ENCODE measurements around the gene RAMP3.
A peak's percentile ranks its signal among the peaks of the same experiment; 100 is the strongest.
"Not testable (repeated sequence)": the region's sequence is repeated elsewhere in the genome, so short reads cannot be mapped to it uniquely, and the experiment has no call there.

RAMP3 gene

DNA sequence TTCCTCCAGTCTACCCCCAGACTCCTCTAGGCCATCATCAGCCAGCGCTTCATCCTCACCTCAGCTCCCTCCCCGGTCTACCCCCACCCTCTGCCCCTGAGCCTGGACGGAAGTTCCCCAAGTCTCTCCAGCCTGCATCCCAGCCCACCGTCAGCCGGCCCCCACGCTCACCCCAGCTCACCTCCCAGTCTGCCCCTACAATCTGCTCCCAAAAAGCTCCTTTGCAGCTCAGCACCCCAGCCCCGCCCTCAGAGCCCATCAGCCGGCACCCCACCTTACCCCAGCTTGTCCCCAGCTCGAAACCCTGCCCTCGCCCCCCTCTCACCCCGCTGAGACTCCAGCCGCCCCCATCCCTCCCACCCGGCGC is 322 bp upstream of the RAMP3 start:
- DNase-seq: no peak

DNA sequence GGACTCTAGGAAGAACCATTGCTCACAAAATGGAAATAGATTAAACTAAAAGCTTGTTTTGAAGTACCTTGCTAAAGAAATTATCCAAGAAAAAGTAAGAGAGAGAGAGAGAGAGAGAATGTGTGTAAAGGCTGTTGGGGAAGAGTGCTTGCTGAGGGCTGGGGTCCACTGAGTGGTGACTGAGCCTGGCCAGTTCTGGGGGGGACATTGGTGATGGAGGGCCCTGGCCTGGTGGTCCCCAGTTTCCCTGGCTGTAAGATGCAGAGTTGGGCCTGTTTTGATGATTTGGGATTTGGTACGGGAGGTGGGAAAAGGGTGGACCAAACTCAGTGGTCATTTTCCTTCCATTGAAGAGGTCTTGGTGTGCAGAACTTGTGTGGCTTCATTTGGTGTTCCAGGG is 880 bp downstream of the RAMP3 start:
- no peak for DNase-seq

DNA sequence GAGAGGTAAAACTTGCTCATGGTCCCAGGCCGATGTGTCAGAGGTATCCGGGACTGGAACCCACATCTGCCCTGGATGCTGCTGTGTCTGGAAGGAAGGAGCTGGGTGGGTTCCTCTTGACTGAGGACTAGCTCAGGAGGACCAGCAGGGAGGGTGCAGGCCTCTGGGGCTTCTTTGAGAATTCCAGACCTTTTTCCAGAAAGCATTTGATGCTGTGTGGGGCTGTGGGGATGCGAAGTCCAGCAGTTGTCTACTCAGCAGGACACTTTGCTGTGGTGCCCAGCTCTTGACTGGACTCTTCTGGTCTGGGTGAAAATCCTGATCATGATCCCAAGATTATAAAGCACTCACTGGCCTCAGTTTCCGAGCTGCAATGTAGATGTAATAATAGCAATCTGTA is 1.7 kb downstream of the RAMP3 start:
- no peak for DNase-seq

DNA sequence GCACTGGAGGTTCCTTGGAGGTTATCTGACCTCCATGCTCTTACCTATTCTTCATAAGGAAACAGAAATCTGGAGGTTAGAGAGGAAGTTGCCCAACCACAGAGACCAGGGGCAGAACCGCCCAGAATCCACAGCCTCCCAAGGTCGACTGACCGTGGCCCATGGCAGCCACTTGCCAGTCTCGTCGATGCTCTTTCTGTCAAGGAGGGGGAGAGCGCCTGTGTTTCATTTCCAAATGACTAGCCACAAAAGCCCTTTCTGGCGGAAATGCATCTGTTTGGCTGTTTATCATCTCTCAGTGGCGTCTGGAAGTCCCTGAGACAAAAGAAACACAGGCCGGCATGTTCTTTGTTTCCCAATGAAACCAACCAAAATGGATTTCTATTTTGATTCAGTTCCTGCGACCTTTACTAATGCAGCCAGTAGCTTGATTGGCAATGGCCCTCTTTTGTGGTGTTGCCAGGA is 2.9 kb downstream of the RAMP3 start:
- DNase-seq: no peak

DNA sequence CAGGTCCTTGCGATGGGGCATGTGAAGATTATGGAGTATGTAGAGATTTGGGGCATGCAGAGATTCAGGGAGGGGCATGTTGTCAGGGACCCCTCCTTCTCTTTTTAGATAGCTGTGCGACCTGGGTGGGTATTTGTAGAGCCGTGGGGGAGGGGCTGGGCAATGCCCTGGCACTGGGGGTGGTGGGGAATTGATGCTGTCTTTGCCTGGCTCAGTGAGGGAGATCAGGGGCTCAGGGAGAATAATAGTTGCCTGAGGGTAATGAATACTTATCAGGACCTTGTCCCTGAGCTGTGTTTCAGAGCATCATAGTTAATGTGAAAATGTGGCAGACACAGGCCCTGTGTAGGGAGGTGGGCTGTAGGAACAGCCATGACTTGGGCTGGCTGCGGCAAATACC is 3.5 kb downstream of the RAMP3 start:
- DNase-seq: no peak

DNA sequence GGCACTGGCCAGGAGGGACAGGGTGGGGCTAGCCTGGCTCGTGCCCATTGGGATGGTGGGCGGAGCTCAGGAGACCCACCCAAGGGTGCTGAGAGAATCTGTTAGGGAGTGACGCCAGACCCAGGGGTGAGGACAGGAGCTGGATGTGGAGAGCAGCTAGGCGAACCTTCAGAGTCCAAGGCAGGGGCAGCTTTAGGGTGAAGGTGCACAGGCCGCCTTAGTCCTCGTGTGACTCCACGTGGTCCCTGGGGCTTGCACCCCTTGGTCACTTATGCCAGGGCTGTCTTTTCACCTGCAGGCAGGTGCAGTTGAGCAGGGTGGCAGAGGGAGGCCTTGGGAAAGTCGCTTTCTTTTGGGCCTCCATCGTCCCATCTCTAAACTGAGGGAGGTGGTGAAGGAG is 4.3 kb downstream of the RAMP3 start:
- DNase-seq: no peak

DNA sequence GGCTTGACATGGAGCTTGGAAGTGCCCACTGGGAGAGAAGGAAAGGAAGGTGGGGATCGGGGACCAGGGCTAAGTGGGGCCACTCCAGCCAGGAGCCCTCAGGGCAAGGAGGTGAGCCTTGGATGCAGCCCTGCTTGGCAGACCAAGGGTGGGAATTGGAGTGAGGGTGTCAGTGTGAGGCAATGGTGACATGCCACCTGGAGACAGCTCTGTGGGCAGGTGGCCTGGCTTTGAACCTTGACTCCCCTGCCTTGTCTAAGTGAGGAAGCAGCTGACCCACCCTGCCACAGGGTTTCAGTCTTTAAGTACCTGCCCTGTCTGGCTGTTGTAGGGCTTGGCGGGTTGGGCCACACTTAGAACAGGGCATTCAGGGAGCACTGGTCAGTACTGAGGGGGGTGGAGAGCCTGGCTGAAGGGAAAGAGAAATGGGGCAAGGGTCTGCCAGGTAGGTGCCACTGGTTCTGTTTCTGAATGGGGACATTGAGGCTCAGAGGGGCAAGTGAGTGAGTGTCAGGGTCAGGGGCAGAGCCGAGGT is 4.8 kb downstream of the RAMP3 start:
- no peak for DNase-seq

DNA sequence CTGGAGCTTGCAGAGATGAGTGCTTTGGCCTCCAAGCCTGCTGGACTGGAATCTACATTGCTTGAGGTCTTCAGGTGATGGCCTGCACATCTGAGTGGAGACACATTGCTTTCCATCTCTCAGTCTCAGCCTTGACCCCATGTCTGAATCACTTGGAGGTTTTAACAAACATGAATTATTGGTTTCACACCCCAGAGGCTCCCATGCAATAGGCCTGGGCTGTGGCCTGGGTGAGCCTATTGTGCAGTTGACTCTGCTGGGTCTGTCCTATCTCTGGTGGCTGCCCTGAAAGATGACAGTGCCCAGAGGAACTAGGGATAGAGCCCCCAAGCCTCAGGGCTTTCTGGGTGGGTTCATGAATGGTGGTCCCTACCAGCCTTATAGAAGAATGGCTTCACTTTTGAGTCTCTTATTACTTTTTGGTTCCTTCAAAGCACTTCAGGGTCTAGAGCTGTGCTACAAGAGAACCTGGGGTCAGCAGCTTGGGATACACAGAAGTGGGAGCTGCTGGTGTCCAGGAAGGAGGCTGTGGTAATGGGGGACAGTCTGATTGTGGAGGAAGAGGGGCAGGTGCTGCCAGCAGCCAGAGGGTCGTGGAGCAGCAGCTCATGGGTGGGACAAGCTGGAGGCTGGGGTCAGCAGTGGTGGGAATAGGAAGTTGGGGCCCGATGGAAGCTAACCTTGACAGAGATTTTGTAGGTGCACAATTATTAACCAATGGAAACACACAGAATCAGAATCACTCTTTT is 5.5 kb downstream of the RAMP3 start:
- DNase-seq: no peak

DNA sequence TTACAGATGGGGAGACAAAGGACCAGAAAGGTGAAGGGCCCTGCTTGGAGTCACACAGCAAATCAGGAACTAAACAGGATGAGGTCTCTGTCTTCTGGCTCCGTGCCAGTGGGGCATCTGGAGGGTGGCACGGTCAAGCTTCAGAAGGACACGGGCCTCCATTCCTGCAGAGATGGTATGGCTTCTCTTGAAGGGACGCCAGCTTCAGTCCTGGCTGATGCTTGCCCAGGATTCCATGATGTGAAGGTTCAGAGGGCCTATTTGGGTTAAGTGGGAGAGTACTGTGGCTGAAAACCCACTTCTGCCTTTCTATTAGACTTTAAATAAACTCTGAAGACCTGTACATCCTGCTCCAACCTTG is 6.1 kb downstream of the RAMP3 start:
- no peak for DNase-seq

DNA sequence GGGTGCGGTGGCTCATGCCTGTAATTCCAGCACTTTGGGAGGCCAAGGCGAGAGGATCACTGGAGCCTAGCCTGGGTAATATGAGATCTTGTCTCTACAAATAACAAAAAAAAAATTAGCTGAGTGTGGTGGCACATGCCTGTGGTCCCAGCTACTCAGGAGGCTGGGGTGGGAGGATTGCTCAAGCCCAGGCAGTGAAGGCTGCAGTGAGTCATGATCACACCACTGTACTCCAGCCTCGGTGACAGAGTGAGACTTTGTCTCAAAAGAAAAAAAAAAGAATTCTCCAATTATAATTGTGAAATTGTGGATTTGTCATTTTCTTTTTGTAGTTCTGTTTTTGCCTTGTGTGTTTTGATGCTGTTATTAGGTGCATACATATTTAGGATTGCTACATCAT is 6.7 kb downstream of the RAMP3 start:
- not testable (repeated sequence) for DNase-seq

DNA sequence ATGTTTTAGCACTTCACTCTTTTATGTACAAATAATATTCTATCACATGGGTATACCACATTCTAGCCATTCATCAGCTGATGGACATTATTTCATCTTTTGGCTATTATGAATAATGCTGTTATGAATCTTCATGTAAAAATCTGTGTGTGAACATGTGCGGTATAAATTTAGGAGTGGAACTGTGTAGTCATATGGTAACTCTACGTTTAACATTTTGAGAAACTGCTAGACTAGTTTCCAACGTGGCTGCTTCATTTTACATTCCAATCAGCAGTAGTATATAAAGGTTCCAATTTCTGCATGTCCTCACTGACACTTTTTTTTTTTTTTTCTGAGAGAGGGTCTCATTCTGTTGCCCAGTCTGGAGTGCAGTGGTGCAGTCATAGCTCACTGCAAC is 8.3 kb downstream of the RAMP3 start:
- DNase-seq: no peak

DNA sequence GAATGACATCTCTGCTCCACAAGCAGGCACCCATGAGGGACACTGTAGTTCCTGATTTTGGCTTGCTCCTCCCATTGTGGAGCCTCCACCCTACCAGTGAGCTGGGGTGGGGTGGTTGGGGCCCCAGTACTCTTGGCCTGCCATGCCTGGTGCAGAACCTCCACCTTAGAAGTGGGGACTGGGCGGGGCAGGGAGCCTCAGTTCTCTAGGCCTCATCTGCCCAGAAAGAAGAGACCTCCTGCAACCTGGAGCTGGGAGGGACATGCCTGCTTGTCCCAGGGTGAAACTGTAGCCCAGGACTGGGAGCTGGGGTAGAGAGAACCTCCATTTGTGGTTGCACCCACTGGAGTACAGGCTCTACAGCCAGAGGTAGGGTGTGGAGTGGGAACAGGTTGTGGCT is 14.4 kb downstream of the RAMP3 start:
- peak; percentile 7 for DNase-seq

DNA sequence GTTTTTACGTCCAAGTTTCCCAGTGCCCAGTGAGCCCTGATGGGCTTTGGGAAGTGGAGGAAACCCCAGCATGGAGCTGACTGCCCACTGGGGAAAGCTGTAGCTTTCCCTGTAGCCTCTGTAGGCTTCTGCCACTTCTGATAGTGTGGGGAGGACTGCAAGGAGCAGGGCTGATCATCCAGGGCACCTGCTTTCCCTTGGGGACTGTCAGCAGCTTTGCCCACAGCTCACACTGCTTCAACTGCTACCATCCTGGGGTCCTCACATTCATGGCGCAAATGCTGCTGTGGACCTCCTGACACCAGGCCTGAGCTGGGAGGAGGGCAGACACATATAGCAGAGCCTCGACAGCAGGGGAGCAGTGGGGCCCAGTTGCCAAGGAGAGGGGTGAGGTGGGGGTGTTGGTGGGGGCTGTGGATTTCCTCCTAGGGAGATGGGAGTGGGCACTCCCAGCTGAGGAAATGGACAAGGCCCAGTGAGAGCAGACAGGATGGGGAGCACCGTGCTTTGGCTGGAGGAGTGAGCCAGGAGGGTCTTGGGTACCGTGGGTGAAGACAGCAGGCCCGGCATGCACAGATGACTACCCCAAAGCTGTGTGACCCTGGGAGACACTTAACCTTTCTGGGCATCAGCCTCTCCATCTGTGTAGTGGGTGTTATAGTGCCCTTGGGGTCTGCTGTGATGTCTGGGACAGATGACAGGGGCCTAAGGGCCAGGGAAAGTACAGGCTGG is 16.2 kb downstream of the RAMP3 start:
- peak; percentile 7 for DNase-seq

DNA sequence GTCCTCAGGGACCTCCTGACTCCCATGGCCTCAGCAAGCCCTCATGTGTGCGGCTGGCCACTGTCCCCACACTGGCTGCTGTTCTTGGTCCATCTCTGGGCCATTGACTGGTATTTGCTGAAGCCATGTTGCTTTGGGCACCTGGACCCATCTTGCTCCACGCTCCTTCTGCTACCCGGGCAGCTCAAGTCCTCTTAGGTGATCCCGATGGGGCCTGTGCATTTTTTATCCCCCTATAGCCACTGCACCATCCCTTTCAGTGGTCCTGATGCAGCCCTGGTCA is 16.7 kb downstream of the RAMP3 start:
- peak; percentile 3 for DNase-seq

DNA sequence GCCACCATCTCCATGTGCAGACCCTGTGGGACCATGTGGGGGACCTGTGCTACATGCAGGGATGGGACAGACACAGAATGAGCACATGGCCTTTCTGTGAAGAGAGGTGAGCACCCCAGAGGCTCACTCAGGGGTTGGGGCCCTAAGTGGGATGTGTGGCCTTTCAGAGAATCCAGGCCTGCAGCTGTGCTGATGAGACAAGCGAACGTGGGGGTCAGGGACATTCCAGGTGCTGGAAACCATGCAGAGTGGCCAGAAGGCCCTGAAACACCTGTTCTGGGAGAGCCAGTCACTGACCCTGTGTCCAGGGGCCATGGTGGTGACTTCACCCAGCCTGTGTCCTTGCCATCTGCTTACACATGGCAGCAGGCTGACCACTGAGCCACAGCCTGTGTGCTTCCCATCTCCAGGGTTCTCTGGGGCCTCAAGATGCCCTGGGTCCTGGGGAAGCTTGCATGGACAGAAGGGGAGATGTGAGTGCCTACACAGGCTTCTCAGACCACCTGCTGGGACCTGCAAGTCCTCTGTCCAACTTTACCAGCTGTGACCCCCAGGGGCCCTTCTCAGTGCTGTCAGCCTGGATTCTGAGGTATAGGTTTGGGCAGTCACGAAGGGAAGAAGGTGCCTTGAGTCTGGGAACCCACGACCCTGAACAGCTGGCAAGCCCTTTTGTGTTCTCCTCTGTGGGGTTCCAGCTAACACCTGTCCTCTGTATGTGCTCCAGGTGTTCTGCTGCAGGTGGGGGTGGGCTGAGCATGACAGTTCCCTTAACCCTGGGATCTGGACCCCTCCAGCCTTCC is 17.6 kb downstream of the RAMP3 start:
- peak; percentile 15 for DNase-seq

DNA sequence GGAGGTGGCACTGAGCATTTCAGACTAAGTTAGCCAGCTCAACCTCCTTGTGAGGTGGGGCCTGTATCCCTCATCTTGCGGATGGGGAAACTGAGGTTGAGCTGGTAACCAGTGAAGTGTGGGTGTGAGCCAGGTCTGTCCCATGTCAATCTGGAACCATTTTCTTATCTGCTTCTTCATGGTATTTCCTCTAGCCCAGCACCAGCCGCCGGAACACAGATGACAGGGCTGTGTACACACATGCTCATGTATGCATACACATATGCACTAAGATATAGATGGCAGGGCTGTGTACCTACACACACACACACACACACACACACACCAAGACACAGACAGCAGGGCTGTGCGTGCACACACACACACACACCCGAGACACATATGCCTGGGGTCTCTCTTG is 18.5 kb downstream of the RAMP3 start:
- DNase-seq: no peak

DNA sequence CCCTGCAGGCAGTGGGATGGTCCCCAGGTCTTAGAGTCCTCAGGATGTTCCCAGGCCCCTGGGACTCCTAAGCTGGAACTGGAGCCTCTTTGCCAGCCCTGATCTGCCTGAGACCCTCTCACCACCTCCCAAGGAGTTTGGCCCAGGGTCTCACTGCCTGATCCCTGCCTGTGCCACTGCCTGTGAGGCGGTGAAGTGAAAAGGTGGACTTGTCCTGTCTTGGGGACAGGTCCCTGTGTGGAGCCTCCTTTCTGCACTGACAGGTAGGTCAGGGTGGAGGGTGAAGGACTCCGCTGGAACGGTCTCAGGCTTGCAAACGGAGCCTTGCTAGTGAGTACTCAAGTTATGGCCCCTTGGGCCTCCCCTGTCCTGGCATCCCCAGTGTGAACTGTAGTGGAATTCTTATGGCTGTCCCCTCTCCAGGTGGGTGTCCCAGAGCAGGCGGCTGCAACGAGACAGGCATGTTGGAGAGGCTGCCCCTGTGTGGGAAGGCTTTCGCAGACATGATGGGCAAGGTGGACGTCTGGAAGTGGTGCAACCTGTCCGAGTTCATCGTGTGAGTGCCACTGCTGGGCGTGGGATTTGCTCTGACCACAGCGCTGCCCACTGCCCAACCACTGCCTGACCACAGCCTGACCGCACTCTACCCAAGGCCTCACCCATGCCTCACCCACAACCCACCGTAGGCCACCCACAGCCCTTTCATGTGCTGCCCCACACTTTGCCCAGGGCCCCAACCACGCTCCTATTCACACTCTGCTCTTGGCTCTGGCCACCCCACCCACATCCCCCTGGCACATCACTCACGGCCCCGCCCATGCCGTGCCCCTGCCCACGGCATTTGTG is 19.5 kb downstream of the RAMP3 start:
- DNase-seq: no peak

DNA sequence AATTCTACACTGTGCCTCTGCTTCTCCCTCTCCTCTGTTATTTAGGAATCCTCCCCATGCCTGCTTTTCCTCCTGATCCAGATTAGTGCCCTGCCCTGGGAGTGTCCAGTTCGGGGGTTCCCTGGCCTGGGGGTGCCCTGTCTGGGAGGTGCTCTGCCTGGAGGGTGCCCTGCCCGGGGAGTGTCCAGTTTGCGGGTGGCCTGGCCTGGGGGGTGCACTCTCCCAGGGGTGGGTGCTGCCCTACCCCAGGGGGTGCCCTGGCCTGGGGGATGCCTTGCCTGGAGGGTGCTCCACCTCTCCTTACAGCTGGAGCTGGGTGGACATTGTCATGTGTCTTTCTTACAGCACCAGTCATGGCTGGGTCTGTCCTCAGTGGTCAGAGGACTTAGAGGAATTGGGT is 20.2 kb downstream of the RAMP3 start:
- no peak for DNase-seq

DNA sequence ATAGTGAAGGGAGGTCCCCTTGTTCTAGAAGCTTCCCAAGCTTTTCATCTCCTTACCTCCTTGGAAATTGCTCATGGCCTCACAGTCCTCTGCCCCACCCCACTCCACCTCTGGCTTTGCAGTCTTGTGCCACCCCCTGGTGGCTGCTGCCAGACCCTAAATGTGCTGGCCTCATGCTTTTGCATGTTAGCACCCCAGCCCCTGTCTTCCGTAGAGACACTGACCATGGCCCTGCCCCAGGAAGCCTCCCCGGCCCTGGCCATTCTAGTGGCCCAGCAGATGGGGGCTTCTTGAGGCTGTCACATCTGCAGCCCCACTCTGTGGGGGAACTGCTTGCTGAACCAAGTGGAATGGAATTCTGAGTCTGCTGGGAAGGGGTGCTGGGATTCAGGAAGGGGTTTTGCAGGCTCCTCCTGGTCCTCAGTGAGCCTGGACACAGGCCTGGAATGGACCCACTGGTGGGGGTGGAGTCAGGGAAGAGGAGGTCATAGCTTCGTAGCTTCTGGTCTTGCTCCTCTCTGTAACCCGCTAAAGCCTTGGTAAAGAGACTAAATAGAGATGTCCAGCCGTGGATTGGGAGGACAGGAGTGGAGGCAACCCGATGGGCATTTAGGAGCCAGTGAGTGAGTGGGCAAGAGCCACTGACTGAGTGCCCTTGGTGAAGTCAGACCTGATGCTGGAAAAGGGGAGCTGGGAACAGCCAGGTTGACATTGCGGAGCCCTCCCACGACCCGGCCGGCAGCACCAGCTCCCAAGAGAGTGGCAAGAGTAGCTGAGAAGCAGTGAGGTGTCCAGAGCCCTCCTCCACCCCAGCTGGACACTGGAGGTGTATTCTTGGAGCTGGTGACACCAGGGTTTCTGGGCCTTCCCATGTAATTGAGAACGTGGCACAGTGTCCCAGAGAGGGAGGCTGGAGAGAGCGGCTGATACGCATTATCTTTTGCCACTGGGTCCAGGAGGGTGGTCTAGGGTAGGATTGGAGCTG is 20.9 kb downstream of the RAMP3 start:
- DNase-seq: no peak

DNA sequence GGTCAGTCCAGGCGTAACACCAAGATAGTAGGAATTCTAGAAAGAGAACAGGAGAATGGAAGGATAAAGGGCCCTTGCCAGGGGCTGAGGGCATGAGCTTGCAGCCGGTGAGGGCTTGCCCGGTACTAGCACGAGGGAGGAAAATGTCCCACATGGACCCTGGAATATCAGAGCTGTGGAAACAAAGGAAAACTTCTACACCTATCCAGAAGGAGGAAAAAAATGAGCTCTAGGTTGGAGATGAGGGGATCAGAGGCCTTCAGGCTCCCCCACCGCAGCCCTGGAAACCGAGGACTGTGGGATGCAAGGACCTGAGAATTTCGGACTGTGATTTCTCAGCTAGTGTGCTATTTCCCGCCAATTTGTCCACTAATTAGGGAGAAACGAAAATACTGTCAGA is 22.1 kb downstream of the RAMP3 start:
- no peak for DNase-seq
